ENCODE results near the gene ZNF613.
A peak's percentile ranks its signal among the peaks of the same experiment; 100 is the strongest.
"Not testable (repeated sequence)": the region's sequence is repeated elsewhere in the genome, so short reads cannot be mapped to it uniquely, and the experiment has no call there.

The ZNF613 gene

DNA sequence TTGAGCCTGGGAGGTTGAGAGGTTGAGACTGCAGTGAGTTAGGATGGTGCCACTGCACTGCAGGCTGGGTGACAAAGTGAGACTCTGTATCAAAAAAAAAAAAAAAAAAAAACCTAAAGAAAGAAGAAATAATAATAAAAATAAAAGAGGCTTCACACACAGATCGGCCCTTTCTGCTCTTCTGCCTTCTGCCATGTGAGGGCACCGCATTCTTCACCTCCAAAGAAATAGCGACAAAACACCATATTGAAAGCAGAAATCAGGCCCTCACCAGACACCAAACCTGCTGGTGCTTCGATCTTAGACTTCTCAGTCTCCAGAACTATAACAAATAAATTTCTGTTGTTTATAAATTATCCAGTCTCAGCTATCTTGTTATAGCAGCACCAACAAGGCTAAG is 25.4 kb upstream of the ZNF613 start:
- no peak for DNase-seq (ENCODE audit: low read depth)
- TF ChIP-seq, protein P1, sequence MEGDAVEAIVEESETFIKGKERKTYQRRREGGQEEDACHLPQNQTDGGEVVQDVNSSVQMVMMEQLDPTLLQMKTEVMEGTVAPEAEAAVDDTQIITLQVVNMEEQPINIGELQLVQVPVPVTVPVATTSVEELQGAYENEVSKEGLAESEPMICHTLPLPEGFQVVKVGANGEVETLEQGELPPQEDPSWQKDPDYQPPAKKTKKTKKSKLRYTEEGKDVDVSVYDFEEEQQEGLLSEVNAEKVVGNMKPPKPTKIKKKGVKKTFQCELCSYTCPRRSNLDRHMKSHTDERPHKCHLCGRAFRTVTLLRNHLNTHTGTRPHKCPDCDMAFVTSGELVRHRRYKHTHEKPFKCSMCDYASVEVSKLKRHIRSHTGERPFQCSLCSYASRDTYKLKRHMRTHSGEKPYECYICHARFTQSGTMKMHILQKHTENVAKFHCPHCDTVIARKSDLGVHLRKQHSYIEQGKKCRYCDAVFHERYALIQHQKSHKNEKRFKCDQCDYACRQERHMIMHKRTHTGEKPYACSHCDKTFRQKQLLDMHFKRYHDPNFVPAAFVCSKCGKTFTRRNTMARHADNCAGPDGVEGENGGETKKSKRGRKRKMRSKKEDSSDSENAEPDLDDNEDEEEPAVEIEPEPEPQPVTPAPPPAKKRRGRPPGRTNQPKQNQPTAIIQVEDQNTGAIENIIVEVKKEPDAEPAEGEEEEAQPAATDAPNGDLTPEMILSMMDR (conservative IDR thresholded peaks at IDR 0.05; ENCODE audit: control insufficient read depth, insufficient read depth, low read depth, low read length): no peak
- no peak overlapping the region for H3K4me3 ChIP-seq (ENCODE audit: control insufficient read depth, low read depth, low read length)

- H3K4me3 ChIP-seq (ENCODE audit: control insufficient read depth, low read depth, low read length): no peak overlapping the region
- no peak for DNase-seq (ENCODE audit: low read depth)
- TF ChIP-seq, protein P1 (conservative IDR thresholded peaks at IDR 0.05; ENCODE audit: control insufficient read depth, insufficient read depth, low read depth, low read length): no peak
Measured at GRCh38 chr19:51903192-51903591, 24.1 kb upstream of the ZNF613 start.

DNA sequence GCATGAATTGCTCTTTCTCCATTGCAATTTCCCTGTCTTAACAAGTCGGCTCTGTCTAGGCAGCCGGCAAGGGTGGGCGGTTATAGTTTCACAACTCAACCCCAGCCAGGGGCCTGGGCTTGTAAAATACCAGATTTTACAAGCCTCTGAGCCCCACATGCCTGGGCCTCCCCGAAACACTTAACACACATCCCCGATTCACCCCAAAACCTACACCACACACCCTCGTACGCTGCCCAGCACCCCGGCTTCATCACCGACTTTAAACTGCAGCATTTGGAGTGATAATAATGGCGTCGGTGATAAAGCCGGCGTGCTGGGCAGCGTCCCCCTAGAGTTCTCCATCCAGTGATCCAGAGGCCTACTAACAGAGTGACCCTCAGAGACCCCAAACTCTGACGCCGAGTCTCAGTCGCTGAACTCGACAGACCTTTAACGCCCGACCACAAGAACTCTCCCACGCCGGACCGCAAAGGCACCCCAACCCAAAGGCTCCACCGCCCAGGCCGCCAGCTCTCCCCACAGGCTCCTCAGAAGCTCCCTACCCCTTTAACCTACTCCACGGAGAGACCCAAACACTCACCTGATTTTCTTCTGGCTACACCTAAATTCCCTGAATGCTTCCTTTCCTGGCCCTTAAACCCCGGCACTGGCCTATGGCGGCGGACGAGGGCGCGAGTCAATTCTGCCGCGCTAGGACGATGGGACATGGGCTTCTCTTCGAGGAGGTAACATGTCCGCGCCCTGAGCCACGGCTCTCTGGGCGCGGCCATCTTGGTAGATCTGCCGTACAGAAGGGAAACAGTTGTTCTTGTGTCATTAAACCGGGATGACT is 22.7 kb upstream of the ZNF613 start, which contains the start of gene ZNF649:
Gene ZNF649, minus strand, starts transcription at position 687 of the 835 bp plus-strand sequence. CDS start 4,910 bp downstream, outside the sequence.
- DNase-seq (ENCODE audit: low read depth): peak; percentile 83
- TF ChIP-seq, protein P1 (conservative IDR thresholded peaks at IDR 0.05; ENCODE audit: control insufficient read depth, insufficient read depth, low read depth, low read length): no peak
- H3K4me3 ChIP-seq (ENCODE audit: control insufficient read depth, low read depth, low read length): peak within 1 kb of the TSS; percentile 94

DNA sequence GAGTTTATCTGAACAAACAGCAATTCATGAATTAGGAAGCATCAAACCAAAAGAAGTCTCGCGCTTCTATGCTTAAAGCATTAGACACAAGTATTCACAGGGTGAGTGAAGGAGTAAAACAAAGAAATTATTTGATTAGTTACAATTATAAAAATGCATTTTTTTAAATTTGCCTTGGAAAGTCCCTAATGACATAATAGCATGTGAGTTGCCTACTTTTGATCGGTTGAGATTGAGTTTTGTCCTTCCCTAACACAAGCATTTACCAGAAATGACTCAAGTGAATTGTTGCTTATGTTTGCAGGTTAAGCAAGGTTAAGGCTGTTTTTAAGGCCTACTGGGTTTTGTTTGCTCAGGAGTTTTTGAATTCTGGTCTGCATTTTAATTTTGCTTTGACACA is 22.1 kb upstream of the ZNF613 start:
- TF ChIP-seq, protein P1 (conservative IDR thresholded peaks at IDR 0.05; ENCODE audit: control insufficient read depth, insufficient read depth, low read depth, low read length): no peak
- no peak overlapping the region for H3K4me3 ChIP-seq (ENCODE audit: control insufficient read depth, low read depth, low read length)
- no peak for DNase-seq (ENCODE audit: low read depth)

DNA sequence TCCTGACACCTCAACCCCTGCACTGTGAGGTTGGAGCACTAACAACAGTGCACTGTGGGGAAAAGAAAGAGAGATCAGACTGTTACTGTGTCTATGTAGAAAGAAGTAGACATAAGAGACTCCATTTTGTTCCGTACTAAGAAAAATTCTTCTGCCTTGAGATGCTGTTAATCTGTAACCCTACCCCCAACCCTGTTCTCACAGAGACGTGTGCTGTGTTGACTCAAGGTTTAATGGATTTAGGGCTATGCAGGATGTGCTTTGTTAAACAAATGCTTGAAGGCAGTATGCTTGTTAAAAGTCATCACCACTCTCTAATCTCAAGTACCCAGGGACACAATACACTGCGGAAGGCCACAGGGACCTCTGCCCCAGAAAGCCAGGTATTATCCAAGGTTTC is 21.6 kb upstream of the ZNF613 start:
- not testable (repeated sequence) for H3K4me3 ChIP-seq (ENCODE audit: control insufficient read depth, low read depth, low read length); DNase-seq (ENCODE audit: low read depth)

- DNase-seq (ENCODE audit: low read depth); H3K4me3 ChIP-seq (ENCODE audit: control insufficient read depth, low read depth, low read length): not testable (repeated sequence)
Measured at GRCh38 chr19:51906108-51906507, 21.2 kb upstream of the ZNF613 start.

DNA sequence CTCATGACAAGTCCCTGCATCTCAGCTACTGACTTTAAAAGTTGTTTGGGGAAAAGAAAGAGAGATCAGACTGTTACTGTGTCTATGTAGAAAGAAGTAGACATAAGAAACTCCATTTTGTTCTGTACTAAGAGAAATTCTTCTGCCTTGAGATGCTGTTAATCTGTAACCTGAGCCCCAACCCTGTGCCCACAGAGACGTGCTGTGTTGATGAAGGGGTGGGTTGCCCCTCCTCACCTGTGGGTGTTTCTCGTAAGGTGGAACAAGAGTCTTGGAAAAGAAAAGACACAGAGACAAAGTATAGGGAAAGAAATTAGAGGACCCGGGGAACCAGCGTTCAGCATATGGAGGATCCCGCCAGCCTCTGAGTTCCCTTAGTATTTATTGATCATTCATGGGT is 19.3 kb upstream of the ZNF613 start:
- H3K4me3 ChIP-seq (ENCODE audit: control insufficient read depth, low read depth, low read length); DNase-seq (ENCODE audit: low read depth): not testable (repeated sequence)

DNA sequence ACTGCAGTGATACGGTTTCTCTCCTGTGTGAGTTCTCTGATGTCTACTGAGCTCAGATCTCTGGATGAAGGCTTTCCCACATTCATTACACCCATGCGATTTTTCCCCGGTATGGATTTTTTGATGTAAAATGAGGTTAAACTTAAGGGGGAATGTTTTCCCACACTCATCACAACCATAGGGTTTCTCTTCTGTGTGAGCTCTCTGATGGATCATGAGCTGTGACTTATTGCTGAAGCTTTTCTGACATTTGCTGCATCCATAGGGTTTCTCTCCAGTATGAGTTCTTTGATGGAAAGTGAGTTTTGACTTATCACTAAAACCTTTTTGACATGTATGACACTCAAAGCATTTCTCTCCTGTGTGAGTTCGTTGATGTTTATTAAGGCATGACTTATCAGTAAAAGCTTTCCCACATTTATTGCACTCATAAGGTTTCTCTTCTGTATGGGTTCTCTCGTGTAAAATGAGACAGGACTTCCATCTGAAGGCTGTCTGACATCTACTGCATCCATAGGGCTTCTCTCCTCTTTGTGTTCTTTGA is 11.9 kb upstream of the ZNF613 start:
- no peak for DNase-seq (ENCODE audit: low read depth)
- TF ChIP-seq, protein P1 (conservative IDR thresholded peaks at IDR 0.05; ENCODE audit: control insufficient read depth, insufficient read depth, low read depth, low read length): no peak
- no peak overlapping the region for H3K4me3 ChIP-seq (ENCODE audit: control insufficient read depth, low read depth, low read length)
